Measurements from ENCODE around the gene SLCO2A1. TPM values are rescaled to one million over a fixed set of nuclear protein-coding genes. Genes with fewer than 3 reads are reported as not detected.

Gene SLCO2A1
- total RNA-seq, 1 experiment from 2014 or later = 2.4 TPM

DNA sequence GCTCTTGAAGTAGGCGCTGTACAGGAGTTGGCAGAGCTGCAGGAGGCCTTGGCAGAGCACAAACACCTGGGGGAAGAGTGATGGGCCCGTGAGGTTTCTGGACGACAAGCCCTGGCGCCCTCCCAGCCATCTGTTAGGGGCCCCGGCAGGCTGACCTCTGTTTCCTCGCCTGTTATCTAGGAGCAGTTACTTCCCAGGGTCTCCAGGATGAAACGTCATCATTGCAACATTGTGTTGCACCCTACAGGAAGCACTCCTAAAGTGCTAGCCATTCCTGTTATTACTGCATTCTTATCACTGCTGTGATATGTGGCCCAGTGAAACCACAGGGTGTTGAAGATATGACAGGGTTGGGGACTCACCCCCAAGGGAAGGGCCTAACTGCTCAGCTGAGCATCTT lies 50.2 kb downstream of the SLCO2A1 start:
- no peaks in the 10 kb centered on the region for H3K36me3 ChIP-seq (replicated peaks; ENCODE audit: control insufficient read depth, insufficient read depth, low read length)
- no peak for DNase-seq
- H3K27me3 ChIP-seq (ENCODE audit: control insufficient read depth, insufficient read depth, low read length) = no peaks in the 10 kb centered on the region
- no peak overlapping the region for H3K4me3 ChIP-seq (ENCODE audit: insufficient read depth, low read depth, low read length)

DNA sequence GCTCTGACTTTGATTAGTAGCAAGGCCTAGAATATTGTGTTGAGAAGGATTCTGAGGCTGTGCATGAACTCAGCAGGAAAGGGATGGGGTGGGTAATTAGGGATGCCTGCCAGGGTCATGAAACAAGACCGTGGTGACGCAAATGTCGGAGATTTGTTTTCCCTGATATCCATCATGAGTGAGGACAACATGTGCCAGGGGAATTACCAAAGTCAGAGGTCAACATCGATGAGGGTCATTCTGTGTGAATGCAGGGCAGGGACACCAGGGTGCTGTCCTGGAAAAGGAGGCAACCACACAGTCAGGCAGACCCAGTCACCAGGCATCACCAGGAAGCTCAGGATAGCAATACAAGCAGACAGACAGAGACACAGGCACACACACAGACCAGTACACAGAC lies 52.2 kb downstream of the SLCO2A1 start:
- no peaks in the 10 kb centered on the region for H3K27me3 ChIP-seq (ENCODE audit: control insufficient read depth, insufficient read depth, low read length)
- no peaks in the 10 kb centered on the region for H3K36me3 ChIP-seq (replicated peaks; ENCODE audit: control insufficient read depth, insufficient read depth, low read length)

DNA sequence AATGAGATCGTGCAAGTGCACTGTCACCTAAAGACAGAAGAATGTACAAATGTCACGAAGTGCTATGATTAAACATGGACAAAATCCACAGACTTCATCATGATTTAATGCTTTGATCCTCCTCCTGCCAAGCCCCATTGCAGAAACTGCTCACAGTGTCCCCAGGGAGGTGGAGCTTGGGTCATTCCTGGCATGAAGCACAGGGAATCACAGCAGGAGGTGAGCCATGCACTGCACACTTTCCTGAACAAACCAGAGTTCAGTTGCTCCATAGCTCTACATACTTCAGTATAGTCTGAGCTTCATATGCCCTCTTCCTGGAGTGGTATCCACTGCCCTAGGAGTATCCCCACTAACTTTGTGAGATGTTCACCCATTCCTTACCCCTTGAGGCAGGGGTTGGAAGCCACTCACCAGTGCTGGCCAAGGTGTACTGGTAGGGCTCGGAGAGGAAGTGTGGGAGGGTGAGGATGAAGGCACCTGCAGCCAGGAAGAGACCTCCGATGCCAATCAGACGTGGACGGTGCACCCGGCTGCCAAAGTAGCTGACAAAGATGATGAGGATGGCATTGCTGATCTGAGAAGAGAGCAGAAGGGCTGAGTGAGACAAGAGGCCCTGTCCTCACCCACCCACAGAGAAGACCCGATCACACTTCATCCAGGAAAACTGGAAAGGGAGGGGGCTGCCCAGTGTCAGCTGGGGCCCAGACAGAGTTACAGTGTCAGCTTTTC lies 56.3 kb downstream of the SLCO2A1 start:
- DNase-seq = no peak
- no peaks in the 10 kb centered on the region for H3K36me3 ChIP-seq (replicated peaks; ENCODE audit: control insufficient read depth, insufficient read depth, low read length)
- H3K27me3 ChIP-seq (ENCODE audit: control insufficient read depth, insufficient read depth, low read length) = no peaks in the 10 kb centered on the region
- no peak overlapping the region for H3K4me3 ChIP-seq (ENCODE audit: insufficient read depth, low read depth, low read length)

More for the DNA sequence above, 52.2 kb downstream of the SLCO2A1 start:
- no peak overlapping the region for H3K4me3 ChIP-seq (ENCODE audit: insufficient read depth, low read depth, low read length)
- no peak for DNase-seq

DNA sequence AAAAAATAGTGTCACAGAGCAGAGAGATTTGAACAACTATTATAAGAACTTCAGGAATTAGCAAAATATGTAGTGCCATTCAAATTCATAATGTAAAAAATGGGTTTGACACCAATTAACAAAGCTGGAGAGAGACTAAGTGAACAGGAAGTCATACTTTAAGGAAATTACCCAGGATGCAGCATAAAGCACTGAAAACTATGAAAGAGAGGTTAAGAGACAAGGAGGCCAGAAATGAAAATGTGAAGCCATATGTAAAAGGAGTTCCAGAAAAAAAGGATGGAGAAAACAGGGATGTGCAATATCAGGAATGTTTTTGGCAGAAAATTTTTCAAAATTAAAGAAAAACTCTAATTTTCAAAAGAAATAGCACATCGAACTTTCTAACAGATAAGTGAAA lies 57.6 kb downstream of the SLCO2A1 start:
- no peak overlapping the region for H3K4me3 ChIP-seq (ENCODE audit: insufficient read depth, low read depth, low read length)
- no peaks in the 10 kb centered on the region for H3K27me3 ChIP-seq (ENCODE audit: control insufficient read depth, insufficient read depth, low read length)
- no peaks in the 10 kb centered on the region for H3K36me3 ChIP-seq (replicated peaks; ENCODE audit: control insufficient read depth, insufficient read depth, low read length)
- DNase-seq = no peak

DNA sequence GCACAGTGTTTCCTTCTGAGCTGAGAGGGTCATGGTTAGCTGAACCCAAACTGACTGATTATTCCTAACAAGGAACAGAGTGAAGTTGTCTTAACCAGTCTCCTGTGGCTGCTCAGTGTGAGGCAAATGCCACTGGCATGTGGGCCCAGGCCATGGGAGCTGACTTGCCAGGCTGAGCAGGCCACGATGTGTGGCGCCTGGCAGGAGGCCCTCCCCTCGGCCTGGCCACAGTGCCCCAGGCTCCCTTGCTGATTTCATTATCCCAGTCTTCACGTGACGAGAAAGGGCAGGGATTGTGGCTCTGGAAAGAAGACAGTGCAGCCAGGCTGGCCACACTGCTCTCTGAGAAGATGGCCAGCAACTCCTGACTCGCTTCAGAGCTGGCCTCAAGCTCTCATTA lies 58.8 kb downstream of the SLCO2A1 start:
- DNase-seq = no peak
- Histone ChIP-seq H3K36me3 (replicated peaks; ENCODE audit: control insufficient read depth, insufficient read depth, low read length) (no peaks in the 10 kb centered on the region), H3K4me3 (ENCODE audit: insufficient read depth, low read depth, low read length) (no peak overlapping the region), H3K27me3 (ENCODE audit: control insufficient read depth, insufficient read depth, low read length) (no peaks in the 10 kb centered on the region)

DNA sequence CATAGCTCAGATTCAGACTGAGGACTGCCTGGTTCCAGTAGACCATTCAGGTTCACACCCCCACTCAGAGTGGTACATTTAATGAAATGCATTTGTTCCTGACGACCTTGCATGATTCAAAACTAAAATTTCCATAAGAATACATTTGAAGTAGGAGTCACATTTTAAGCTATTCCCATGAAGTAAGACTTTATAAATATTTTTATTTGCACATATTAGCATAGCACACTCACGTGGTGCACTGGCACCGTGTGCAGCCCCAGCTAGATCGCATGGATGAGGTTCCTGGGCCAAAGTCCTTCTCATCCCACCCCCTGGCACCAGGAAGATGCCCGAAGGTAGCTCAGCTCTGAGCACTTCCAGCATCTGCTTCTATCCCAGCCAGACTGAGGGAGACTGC lies 59.4 kb downstream of the SLCO2A1 start:
- Histone ChIP-seq H3K27me3 (ENCODE audit: control insufficient read depth, insufficient read depth, low read length) (no peaks in the 10 kb centered on the region), H3K36me3 (replicated peaks; ENCODE audit: control insufficient read depth, insufficient read depth, low read length) (no peaks in the 10 kb centered on the region), H3K4me3 (ENCODE audit: insufficient read depth, low read depth, low read length) (no peak overlapping the region)
- DNase-seq = no peak

DNA sequence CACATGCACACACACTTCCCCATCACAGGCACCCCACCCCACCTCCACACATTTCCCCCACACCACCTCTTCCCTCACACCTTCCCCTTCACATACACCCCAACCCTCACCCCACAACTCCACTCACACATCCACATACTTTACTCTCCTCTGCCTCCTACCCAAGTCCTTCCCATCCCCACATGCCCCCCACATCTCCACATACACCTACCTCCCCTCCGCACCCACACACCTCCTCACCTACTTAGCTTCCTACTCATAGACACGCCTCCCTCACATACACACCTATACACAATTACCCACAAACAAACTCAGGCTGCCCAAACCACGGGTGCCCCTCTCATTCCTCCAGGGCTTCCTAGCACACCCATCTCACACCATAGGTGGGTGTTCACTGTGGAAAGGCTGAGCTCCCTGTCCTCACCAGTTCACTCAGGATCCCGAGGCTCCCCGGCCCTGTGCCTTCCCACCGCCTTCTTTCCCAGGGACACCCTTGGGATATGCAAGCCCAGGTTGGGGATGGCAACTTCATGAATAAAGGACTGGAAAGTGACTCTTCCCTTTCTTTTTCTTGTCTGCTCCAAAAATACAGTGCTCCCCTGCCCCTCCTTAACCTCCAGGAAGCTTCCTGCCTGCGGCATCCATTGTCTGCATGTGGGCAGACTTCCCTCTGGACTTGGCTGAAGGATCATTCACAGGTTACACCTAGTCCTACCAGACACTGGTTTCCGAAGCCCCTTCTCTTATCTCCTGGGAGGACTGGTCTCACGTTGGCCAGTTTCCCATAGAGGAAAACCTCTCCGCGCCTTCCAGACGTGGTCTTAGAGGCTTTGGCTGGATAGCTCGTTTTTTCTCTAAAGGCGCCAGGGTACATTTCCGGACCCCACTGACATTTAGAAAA lies 61.5 kb downstream of the SLCO2A1 start:
- no peak for DNase-seq
- Histone ChIP-seq H3K36me3 (replicated peaks; ENCODE audit: control insufficient read depth, insufficient read depth, low read length) (no peaks in the 10 kb centered on the region), H3K4me3 (ENCODE audit: insufficient read depth, low read depth, low read length) (no peak overlapping the region), H3K27me3 (ENCODE audit: control insufficient read depth, insufficient read depth, low read length) (no peaks in the 10 kb centered on the region)

DNA sequence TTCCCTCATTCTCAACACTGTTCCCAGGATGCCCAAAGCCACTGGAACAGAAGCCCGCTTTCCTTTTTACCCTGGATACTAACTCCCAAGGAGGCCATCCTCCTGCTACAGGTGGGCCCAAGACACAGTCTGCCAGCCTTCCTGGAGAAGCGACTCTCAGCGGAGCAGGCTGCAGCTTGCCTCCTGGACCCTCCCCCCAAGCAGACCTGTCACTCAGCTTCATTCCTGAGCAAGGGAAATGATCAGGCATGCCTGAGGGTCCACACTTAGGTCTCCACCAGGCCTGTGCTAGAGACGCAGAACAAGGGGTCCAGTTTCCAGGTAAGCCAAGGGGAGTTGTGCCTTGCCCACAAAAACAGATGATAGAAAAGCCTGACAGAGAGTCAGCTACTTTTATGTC lies 62.8 kb downstream of the SLCO2A1 start:
- Histone ChIP-seq H3K27me3 (ENCODE audit: control insufficient read depth, insufficient read depth, low read length) (no peaks in the 10 kb centered on the region), H3K4me3 (ENCODE audit: insufficient read depth, low read depth, low read length) (no peak overlapping the region), H3K36me3 (replicated peaks; ENCODE audit: control insufficient read depth, insufficient read depth, low read length) (no peaks in the 10 kb centered on the region)
- no peak for DNase-seq

DNA sequence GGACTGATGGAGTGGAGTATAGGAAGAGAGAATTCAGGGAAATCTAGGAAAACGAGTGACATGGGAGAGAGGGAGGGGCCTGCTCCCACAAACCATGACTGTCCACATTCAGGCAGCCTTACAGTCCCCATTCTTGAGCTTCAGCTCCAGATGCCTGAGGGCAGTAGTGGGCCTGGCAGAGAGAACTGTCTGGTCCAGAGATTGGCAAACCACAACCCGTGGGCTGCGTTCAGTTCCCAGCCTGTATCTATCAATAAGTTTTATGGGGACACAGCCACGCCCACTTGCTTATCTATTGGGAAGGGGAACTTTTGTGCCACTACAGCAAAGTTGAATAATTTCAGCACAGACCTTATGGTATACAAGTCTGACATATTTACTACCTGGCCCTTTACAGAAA lies 63.8 kb downstream of the SLCO2A1 start:
- no peak for DNase-seq
- Histone ChIP-seq H3K36me3 (replicated peaks; ENCODE audit: control insufficient read depth, insufficient read depth, low read length) (no peaks in the 10 kb centered on the region), H3K27me3 (ENCODE audit: control insufficient read depth, insufficient read depth, low read length) (no peaks in the 10 kb centered on the region), H3K4me3 (ENCODE audit: insufficient read depth, low read depth, low read length) (no peak overlapping the region)

DNA sequence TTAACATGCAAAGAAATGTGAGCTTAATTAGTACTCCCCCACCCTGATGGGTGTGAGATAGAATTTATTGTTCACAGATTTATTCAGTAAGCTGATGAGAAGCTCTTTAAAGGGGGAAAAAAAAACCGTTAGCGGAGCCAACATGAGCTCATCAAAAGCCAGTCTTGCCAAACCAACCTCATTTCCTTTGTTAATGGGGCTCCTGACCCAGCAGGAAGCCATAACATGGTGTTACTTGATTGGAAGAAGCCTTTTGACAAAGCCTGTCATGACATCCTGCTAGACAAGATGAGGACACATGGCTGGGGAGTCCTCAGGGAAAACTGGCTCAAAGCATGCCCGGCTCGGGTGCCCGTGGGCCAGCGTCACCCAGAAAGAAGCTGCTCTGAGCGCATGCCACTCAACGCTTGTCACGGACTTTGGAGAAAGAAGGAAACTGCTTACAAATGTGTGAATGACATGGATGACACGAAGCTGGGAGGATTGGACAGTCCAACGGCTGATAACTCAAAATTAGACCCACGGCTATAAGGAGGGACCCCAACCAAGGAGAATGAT lies 64.6 kb downstream of the SLCO2A1 start:
- no peaks in the 10 kb centered on the region for H3K27me3 ChIP-seq (ENCODE audit: control insufficient read depth, insufficient read depth, low read length)
- H3K36me3 ChIP-seq (replicated peaks; ENCODE audit: control insufficient read depth, insufficient read depth, low read length) = no peaks in the 10 kb centered on the region
- DNase-seq = no peak
- no peak overlapping the region for H3K4me3 ChIP-seq (ENCODE audit: insufficient read depth, low read depth, low read length)

DNA sequence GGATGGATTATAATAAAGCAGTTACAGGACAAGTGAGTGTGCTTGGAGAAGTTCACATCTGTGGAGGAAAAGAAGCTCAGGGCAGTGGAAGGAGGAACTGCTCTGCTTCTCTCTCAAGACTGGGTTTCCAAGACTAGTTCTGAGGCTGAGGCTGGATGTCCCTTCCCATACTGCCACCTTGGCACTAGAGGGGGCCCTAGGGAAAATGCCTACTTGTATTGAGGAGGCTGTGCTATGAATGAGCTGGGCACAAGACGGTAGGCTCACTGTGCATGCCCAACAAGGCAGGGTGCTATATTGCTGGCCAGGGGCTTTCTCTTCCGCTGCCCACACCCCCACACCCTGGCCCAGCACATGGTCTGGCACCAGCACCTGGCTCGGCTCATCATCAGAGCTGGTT lies 65.2 kb downstream of the SLCO2A1 start:
- DNase-seq = peak; percentile 68
- no peak overlapping the region for H3K4me3 ChIP-seq (ENCODE audit: insufficient read depth, low read depth, low read length)
- H3K27me3 ChIP-seq (ENCODE audit: control insufficient read depth, insufficient read depth, low read length) = no peaks in the 10 kb centered on the region
- no peaks in the 10 kb centered on the region for H3K36me3 ChIP-seq (replicated peaks; ENCODE audit: control insufficient read depth, insufficient read depth, low read length)

DNA sequence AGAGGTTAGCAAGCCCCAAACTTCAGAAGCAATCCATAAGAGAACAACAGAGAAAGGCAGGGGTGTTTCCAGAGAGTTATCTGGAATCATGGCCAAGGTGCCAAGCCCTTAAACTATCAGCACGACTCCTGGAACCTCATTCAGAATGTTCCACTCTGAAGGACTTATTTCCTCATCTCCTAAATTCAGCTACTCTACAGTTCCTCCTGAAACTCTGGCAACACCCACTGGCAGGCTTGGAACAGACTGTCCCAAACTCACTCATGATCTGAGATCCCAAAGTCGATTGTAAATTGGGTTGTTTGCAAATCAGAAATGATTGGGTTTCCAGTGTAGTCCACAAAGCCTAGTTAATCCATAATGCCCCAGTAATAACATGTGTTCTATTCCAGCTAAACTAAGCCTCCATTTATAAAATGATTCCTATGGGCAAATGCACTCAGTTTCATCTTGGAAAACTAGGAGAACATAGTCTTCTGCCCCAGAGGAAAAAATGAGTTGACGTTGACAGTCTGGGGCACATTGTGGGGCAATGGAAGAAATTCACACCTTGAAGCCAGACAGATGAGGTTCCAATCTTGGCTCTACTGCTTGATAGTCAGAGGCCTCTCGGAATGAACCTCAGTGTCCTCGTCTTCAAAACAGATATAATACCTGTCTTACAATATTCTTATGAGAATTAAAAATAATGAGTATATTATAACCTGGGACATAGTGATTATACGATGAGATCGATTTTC lies 65.9 kb downstream of the SLCO2A1 start:
- DNase-seq = no peak
- Histone ChIP-seq H3K27me3 (ENCODE audit: control insufficient read depth, insufficient read depth, low read length) (no peaks in the 10 kb centered on the region), H3K36me3 (replicated peaks; ENCODE audit: control insufficient read depth, insufficient read depth, low read length) (no peaks in the 10 kb centered on the region), H3K4me3 (ENCODE audit: insufficient read depth, low read depth, low read length) (no peak overlapping the region)

DNA sequence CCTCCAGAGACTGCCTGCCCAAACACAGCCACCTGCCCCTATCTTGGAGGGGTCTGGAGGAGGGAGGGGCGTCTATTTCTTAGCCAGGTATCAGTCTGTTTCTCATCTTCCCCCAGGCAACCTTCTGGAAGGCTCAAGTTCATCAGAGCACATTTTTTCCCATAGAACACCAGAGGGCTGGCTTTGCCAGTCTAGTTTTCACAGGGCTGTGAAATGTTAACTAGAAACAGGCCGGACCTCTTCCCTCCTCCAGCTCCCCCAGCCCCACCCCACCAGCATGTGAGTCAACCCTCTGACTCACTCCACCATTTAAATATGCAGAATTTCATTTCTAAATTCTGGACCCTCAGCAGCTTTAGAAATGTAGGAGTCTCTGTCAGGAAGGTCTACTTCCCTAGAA lies 66.9 kb downstream of the SLCO2A1 start:
- Histone ChIP-seq H3K27me3 (ENCODE audit: control insufficient read depth, insufficient read depth, low read length) (no peaks in the 10 kb centered on the region), H3K4me3 (ENCODE audit: insufficient read depth, low read depth, low read length) (no peak overlapping the region), H3K36me3 (replicated peaks; ENCODE audit: control insufficient read depth, insufficient read depth, low read length) (no peaks in the 10 kb centered on the region)
- DNase-seq = no peak

DNA sequence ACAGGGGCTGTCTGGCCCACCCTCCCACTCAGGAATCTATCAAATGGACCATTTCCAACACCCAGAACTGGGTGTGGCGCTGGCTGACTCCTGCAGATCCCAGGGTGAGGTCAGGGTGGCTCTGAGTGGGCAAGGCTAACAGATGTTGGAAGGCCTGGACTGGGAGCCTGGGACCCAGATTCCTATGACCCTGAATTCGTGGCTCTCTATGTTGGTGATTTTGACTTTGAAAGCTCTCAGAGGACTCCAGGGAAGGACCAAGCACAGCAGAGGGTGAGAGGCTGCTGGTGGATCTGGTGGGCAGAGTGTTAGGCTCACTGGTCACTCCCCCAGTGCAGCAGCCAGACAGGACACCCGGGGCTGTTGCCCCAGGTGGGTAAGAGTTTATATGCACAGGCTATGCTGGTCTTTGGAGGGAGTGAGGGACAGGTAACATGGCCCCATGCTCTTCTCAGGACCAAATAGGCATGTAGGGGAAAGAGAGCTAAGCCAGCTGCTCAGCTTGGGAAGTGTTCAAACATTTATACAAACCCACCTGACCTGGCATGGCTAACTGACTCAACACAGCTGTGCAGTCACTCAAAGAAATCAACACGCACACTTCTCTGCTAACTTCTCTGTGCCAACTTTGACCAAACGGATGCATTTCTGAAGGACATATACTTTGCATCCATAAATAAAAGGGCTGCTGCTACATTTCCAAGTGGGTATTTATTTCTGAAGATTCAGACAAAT lies 71.5 kb downstream of the SLCO2A1 start:
- Histone ChIP-seq H3K4me3 (ENCODE audit: insufficient read depth, low read depth, low read length) (no peak overlapping the region), H3K27me3 (ENCODE audit: control insufficient read depth, insufficient read depth, low read length) (no peaks in the 10 kb centered on the region), H3K36me3 (replicated peaks; ENCODE audit: control insufficient read depth, insufficient read depth, low read length) (no peaks in the 10 kb centered on the region)
- DNase-seq = no peak
